Lower leg skin (tissue), 3 donors: ENCODE measurements around the gene GPR78.

Source experiments
- CTCF ChIP-seq, 3 donors: fragments of 450-650 bp; IDR thresholded peaks; one replicate each; pipeline ENCODE4 v1.5.1; 2016; ENCODE audit warnings: antibody characterized with exemption in 3 of 3, mild to moderate bottlenecking in 3 of 3, moderate library complexity in 2 of 3
- POLR2A ChIP-seq, 2 donors: fragments of 450-650 bp; IDR thresholded peaks; one replicate each; pipeline ENCODE4 v1.6.1; 2016 to 2017; ENCODE audit warnings: antibody characterized with exemption in 2 of 2, mild to moderate bottlenecking in 1 of 2, moderate library complexity in 1 of 2

DNA sequence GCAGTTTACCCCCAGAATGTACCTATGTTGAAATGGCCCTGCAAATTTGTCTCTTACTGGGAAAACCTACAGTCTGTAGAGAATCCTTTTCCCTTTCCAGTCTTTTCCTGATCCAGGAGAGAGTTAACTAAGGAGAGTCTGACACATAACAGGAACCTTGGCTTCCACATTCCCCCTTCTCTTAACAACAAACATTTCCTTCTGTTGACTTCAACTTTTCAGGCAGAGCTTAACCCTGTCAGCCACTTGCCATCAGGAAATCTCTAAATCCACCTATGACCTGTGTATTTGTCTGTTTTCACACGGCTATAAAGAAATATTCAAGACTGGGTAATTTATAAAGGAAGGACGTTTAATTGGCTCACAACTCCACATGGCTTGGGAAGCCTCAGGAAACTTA, 45.6 kb upstream of the GPR78 start:
- TF ChIP-seq POLR2A (IDR thresholded peaks at IDR 0.05) = no peak
- TF ChIP-seq CTCF (IDR thresholded peaks at IDR 0.05) = no peak
